Mesendoderm (in vitro differentiated cells): ENCODE results near the gene KCNC1.

Source experiments
- DNase-seq: peaks from one replicate; pipeline ENCODE4 v3.0.0; 2013
- H2AK5ac ChIP-seq: 2 replicates; pipeline ENCODE4 v1.6.1; 2013; ENCODE audit warnings: low read length, inconsistent platforms
- H2BK120ac ChIP-seq: 2 replicates; pipeline ENCODE4 v1.6.1; 2013; ENCODE audit warnings: low read depth, mild to moderate bottlenecking, low read length, moderate library complexity, mixed read lengths
- H2BK15ac ChIP-seq: replicated peaks from 2 replicates; pipeline ENCODE4 v1.6.1; 2013; ENCODE audit warnings: low read depth, mild to moderate bottlenecking, moderate library complexity
- H2BK5ac ChIP-seq: 2 replicates; pipeline ENCODE4 v1.6.1; 2013; ENCODE audit warnings: low read length, inconsistent platforms
- H3K18ac ChIP-seq: 2 replicates; pipeline ENCODE4 v1.6.1; 2013; ENCODE audit warnings: mild to moderate bottlenecking, low read length, mixed read lengths
- H3K23ac ChIP-seq: one replicate; pipeline ENCODE4 v1.6.1; 2013; ENCODE audit warnings: low read length
- H3K27ac ChIP-seq: 2 replicates; pipeline ENCODE4 v1.5.1; 2013; ENCODE audit warnings: low read depth, mild to moderate bottlenecking, inconsistent platforms, low read length, moderate library complexity
- H3K27me3 ChIP-seq: 2 replicates; pipeline ENCODE4 v1.6.1; 2013; ENCODE audit warnings: low read length, control low read depth, mild to moderate bottlenecking, inconsistent platforms; ENCODE audit not compliant: insufficient read depth, poor library complexity
- H3K36me3 ChIP-seq: 2 replicates; pipeline ENCODE4 v1.6.1; 2013; ENCODE audit warnings: low read length, inconsistent platforms; ENCODE audit not compliant: control insufficient read depth, insufficient read depth
- H3K4ac ChIP-seq: one replicate; pipeline ENCODE4 v1.6.1; 2013; ENCODE audit warnings: low read depth, mild to moderate bottlenecking, low read length, moderate library complexity
- H3K4me1 ChIP-seq: 2 replicates; pipeline ENCODE4 v1.6.1; 2013; ENCODE audit warnings: low read depth, low read length, inconsistent platforms; ENCODE audit not compliant: control insufficient read depth
- H3K4me2 ChIP-seq: 2 replicates; pipeline ENCODE4 v1.6.1; 2013; ENCODE audit warnings: low read length
- H3K4me3 ChIP-seq: 2 replicates; pipeline ENCODE4 v1.5.1; 2013; ENCODE audit warnings: mild to moderate bottlenecking, low read length
- H3K56ac ChIP-seq: one replicate; pipeline ENCODE4 v1.6.1; 2013; ENCODE audit warnings: low read length
- H3K79me1 ChIP-seq: 2 replicates; pipeline ENCODE4 v1.6.1; 2013; ENCODE audit warnings: low read length, inconsistent platforms
- H3K79me2 ChIP-seq: 2 replicates; pipeline ENCODE4 v1.6.1; 2013; ENCODE audit warnings: mild to moderate bottlenecking, low read length; ENCODE audit not compliant: control insufficient read depth, insufficient read depth
- H3K9ac ChIP-seq: 2 replicates; pipeline ENCODE4 v1.6.1; 2013; ENCODE audit warnings: low read length, inconsistent platforms
- H4K5ac ChIP-seq: one replicate; pipeline ENCODE4 v1.6.1; 2013; ENCODE audit warnings: low read length
- H4K8ac ChIP-seq: one replicate; pipeline ENCODE4 v1.6.1; 2013; ENCODE audit warnings: low read depth, mild to moderate bottlenecking, control low read depth, low read length, moderate library complexity
- WGBS: extraction: QIAGEN DNeasy Blood & Tissue Kit; methylation state at CpG from one replicate; pipeline ENCODE4 v1.1.7; 2013; ENCODE audit warnings: low lambda C conversion rate, missing lambda C conversion rate; ENCODE audit not compliant: insufficient coverage; ENCODE audit errors: extremely low coverage; 5-methylcytosine and 5-hydroxymethylcytosine counted together

Gene KCNC1

DNA sequence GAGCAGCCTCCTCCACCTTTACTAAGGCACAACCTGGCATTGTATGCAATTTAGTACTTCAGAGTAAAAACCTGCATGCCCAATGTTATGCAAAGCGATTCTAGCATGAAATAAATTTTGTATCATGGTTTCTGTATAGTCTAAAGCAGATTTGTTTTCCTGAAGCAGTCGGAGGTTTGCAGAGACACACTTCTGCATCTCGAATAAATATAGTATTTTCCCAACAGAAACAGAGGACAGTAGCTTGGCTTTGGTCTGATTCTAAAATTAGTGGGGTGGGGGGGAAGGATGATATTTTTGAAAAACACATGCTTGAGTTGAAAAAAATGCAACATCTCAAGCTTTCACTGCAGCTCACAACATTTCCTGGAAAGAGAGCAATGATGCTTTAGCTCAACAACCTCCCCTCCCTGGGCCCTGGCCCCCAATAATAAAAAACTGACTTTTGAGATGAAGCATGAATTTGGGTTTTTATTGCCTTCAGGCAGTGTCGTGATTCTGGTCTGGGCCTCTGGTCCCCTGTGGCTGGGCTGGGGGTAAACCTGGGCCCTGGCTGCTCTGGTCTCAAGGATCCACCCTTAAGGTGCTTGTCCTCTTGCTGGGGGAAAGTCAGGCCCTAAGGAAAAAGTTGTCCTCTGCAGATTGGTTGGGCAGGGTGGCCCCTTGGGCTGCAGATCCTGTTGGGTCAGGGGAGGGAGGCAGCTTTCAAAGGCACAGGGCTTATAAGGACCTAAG, 48.2 kb downstream of the KCNC1 start:
- DNase-seq, result no peak
- H2BK15ac ChIP-seq, result no peak overlapping the region
- H3K23ac ChIP-seq, result no peak overlapping the region
- no peak overlapping the region for H4K8ac ChIP-seq
- WGBS, result no CpG with 5 or more reads among the region's 4 CpGs
- no peak overlapping the region for H2AK5ac ChIP-seq
- no peak overlapping the region for H2BK120ac ChIP-seq
- no peak overlapping the region for H3K4me3 ChIP-seq
- no peak overlapping the region for H3K27ac ChIP-seq
- no peaks in the 10 kb centered on the region for H3K79me1 ChIP-seq
- H3K56ac ChIP-seq, result no peak overlapping the region
- H4K5ac ChIP-seq, result no peak overlapping the region
- H3K79me2 ChIP-seq, result no peaks in the 10 kb centered on the region
- H3K27me3 ChIP-seq, result no peaks in the 10 kb centered on the region
- H2BK5ac ChIP-seq, result no peak overlapping the region
- H3K4me2 ChIP-seq, result no peak overlapping the region
- no peak overlapping the region for H3K18ac ChIP-seq
- H3K9ac ChIP-seq, result no peak overlapping the region
- H3K4ac ChIP-seq, result no peak overlapping the region
- no peaks in the 10 kb centered on the region for H3K4me1 ChIP-seq
- no peaks in the 10 kb centered on the region for H3K36me3 ChIP-seq

DNA sequence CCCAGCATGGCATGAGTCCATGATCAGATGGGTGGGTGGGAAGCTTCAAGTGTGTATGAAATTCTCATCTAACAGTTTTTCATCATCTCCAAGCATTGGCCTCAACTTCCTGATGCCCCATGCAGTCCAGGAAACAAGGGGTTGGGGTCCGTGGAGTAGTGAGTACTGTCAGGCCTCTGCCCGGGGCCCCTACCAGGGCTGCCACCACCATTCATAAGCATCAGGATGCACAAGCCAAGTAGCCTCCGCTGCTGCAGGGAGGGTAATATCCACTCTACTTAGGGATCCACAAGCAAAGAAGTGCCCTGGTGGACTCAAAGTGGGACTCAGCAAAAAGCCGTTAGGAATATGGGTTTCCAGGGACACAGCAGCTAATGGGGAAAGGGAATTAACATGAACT, 49.3 kb downstream of the KCNC1 start:
- Histone ChIP-seq H3K36me3 (no peaks in the 10 kb centered on the region), H3K79me1 (no peaks in the 10 kb centered on the region), H3K56ac (no peak overlapping the region), H3K23ac (no peak overlapping the region), H3K9ac (no peak overlapping the region), H3K27me3 (no peaks in the 10 kb centered on the region), H3K4me3 (no peak overlapping the region), H3K4ac (no peak overlapping the region), H3K79me2 (no peaks in the 10 kb centered on the region), H3K18ac (no peak overlapping the region), H4K5ac (no peak overlapping the region), H2BK120ac (no peak overlapping the region), H3K4me2 (no peak overlapping the region), H4K8ac (no peak overlapping the region), H2AK5ac (no peak overlapping the region), H2BK5ac (no peak overlapping the region), H2BK15ac (no peak overlapping the region), H3K4me1 (no peaks in the 10 kb centered on the region), H3K27ac (no peak overlapping the region)
- no CpG with 5 or more reads among the region's 4 CpGs for WGBS
- DNase-seq, result no peak

DNA sequence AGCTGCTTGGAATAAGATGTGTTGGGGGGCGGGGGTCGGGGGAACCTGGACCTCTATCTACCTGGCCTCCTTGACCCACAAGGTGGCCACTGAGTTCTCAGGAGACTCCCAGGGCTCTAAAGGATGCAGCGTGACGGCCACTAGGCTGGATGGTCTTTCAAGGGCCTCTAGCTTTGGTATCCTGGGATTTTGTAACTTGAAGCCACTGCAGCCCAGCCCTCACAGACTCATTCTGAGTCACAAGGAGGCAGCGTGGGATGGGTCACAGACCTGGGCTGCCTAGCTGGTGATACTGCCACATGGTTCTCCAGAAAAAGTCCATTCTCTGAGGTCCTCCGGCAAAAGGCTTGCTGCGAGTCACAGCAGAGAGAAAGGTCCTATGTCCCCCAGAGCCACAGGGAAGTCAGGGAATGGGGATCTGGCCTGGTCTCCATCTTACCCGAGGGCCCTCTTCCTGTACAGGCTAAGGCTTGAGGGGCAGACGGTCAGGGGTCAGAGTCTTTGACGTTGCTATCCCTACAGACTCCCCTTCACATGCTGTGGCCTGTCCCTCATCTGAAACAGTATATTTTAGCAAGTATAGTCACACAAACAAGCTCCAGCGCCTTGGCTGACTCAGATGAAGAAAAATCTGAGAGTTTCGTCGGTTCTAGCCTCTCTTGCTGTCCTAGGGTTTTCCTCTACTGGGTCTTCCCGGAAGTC, 52.4 kb downstream of the KCNC1 start:
- no peak overlapping the region for H3K56ac ChIP-seq
- WGBS, result no CpG with 5 or more reads among the region's 14 CpGs
- H3K4me1 ChIP-seq, result no peaks in the 10 kb centered on the region
- H3K36me3 ChIP-seq, result no peaks in the 10 kb centered on the region
- peak; percentile 27 for DNase-seq
- no peak overlapping the region for H3K4me3 ChIP-seq
- H3K79me1 ChIP-seq, result no peaks in the 10 kb centered on the region
- no peak overlapping the region for H4K8ac ChIP-seq
- no peak overlapping the region for H2BK120ac ChIP-seq
- H2AK5ac ChIP-seq, result no peak overlapping the region
- H3K27me3 ChIP-seq, result no peaks in the 10 kb centered on the region
- no peaks in the 10 kb centered on the region for H3K79me2 ChIP-seq
- H3K4me2 ChIP-seq, result no peak overlapping the region
- H3K9ac ChIP-seq, result no peak overlapping the region
- H2BK15ac ChIP-seq, result no peak overlapping the region
- H3K23ac ChIP-seq, result no peak overlapping the region
- no peak overlapping the region for H3K18ac ChIP-seq
- H4K5ac ChIP-seq, result no peak overlapping the region
- H2BK5ac ChIP-seq, result no peak overlapping the region
- H3K27ac ChIP-seq, result no peak overlapping the region
- no peak overlapping the region for H3K4ac ChIP-seq

DNA sequence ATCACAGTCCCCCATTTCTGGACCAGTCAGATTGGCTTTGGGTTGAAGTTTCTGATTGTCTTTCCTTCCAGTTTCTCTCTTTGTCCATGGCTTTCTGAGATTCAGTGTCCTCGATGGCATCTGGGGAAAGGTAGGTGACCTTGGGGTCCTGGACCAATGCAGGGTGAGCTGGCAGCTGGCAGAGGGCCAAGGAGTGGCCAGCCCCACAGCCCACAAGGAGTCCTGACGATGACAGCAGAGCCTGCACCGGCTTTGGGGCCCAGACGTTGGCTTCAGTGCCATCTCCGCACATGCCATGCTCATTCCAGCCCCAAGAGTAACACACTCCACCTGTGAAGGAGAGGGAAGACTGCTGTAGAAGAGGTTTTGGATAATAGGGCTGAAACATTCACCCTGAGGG, 53.5 kb downstream of the KCNC1 start:
- H3K4me3 ChIP-seq, result no peak overlapping the region
- H2BK5ac ChIP-seq, result no peak overlapping the region
- H4K5ac ChIP-seq, result no peak overlapping the region
- H3K9ac ChIP-seq, result no peak overlapping the region
- H2BK15ac ChIP-seq, result no peak overlapping the region
- no peak for DNase-seq
- no peak overlapping the region for H3K56ac ChIP-seq
- no peak overlapping the region for H2AK5ac ChIP-seq
- no peaks in the 10 kb centered on the region for H3K36me3 ChIP-seq
- H3K4me1 ChIP-seq, result no peaks in the 10 kb centered on the region
- no peak overlapping the region for H3K27ac ChIP-seq
- H3K4ac ChIP-seq, result no peak overlapping the region
- H4K8ac ChIP-seq, result no peak overlapping the region
- no peak overlapping the region for H3K18ac ChIP-seq
- H3K4me2 ChIP-seq, result no peak overlapping the region
- H3K23ac ChIP-seq, result no peak overlapping the region
- no peaks in the 10 kb centered on the region for H3K79me1 ChIP-seq
- no peak overlapping the region for H2BK120ac ChIP-seq
- H3K79me2 ChIP-seq, result no peaks in the 10 kb centered on the region
- no peaks in the 10 kb centered on the region for H3K27me3 ChIP-seq
- WGBS, result no CpG with 5 or more reads among the region's 5 CpGs

DNA sequence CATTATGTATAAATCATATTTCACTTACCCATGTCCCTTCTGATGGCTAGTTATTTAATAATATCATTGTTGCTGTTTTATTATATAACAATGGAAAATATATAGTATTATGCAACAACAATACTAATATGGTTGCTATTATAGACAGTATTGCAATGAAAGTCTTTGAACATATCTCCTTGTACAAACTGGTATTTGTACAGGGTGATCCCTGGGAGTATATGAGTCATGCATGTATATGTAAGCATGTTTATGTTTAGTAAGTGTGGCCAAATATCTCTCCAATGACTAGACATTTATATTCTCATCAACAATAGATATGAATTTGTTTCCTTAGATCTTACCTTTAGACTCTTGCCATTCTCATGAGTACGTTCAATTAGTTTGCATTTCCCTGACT, 55.9 kb downstream of the KCNC1 start:
- Histone ChIP-seq H3K79me1 (no peaks in the 10 kb centered on the region), H3K23ac (no peak overlapping the region), H2BK5ac (no peak overlapping the region), H2BK15ac (no peak overlapping the region), H3K4me2 (no peak overlapping the region), H4K8ac (no peak overlapping the region), H3K36me3 (no peaks in the 10 kb centered on the region), H3K56ac (no peak overlapping the region), H2AK5ac (no peak overlapping the region), H3K4me1 (no peaks in the 10 kb centered on the region), H3K4me3 (no peak overlapping the region), H3K4ac (no peak overlapping the region), H3K79me2 (no peaks in the 10 kb centered on the region), H3K27ac (no peak overlapping the region), H3K18ac (no peak overlapping the region), H4K5ac (no peak overlapping the region), H3K27me3 (no peaks in the 10 kb centered on the region), H2BK120ac (no peak overlapping the region), H3K9ac (no peak overlapping the region)
- no CpG with 5 or more reads among the region's 1 CpG for WGBS
- no peak for DNase-seq

DNA sequence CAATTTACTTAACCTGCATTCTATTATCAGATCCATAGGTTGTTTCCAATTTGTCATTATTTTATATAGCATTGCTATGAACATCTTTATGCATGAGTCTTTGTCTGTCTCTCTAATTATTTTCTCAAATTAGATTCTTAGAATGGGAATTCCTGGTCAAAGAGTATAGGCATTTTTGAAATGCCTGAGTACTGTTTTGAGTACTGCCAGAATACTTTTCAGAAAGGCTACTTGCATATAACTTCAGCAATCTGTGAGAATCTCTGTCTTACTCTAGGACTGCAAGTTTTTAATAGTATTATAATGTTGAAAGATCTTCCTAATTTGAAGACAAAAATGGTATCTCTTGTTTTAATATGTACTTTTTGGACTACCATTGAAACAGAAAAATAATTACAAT, 56.6 kb downstream of the KCNC1 start:
- H3K18ac ChIP-seq, result no peak overlapping the region

More for the DNA sequence above, 56.6 kb downstream of the KCNC1 start:
- H2BK120ac ChIP-seq, result no peak overlapping the region
- H3K23ac ChIP-seq, result no peak overlapping the region
- H4K8ac ChIP-seq, result no peak overlapping the region
- H3K4ac ChIP-seq, result no peak overlapping the region
- H2AK5ac ChIP-seq, result no peak overlapping the region
- H2BK5ac ChIP-seq, result no peak overlapping the region
- H3K79me1 ChIP-seq, result no peaks in the 10 kb centered on the region
- H3K79me2 ChIP-seq, result no peaks in the 10 kb centered on the region
- no peak overlapping the region for H3K4me3 ChIP-seq
- DNase-seq, result no peak
- H4K5ac ChIP-seq, result no peak overlapping the region
- no peak overlapping the region for H3K9ac ChIP-seq
- H3K56ac ChIP-seq, result no peak overlapping the region
- no peaks in the 10 kb centered on the region for H3K4me1 ChIP-seq
- no peak overlapping the region for H2BK15ac ChIP-seq
- H3K36me3 ChIP-seq, result no peaks in the 10 kb centered on the region
- H3K4me2 ChIP-seq, result no peak overlapping the region
- H3K27me3 ChIP-seq, result no peaks in the 10 kb centered on the region
- H3K27ac ChIP-seq, result no peak overlapping the region
